ENCODE data around the gene PJA2. TPM values are rescaled to one million over a fixed set of nuclear protein-coding genes. Genes with fewer than 3 reads are reported as not detected.

The PJA2 gene
- total and polyA plus RNA-seq, 9 of the 15 experiments (the other 6 are each of a cell fraction or from before 2014, with no cell fraction given): 25.1 to 82.1 (median 50.1) TPM

- TF ChIP-seq MYC (IDR thresholded peaks at IDR 0.05; ENCODE audit: low read depth, low read length): no peak
- 0 out of 2 replicates have a peak, but pooled peaks have one; percentile 39 for TF ChIP-seq MYC (CRISPR knock-in tag; IDR thresholded peaks at IDR 0.05; ENCODE audit: borderline replicate concordance, low read depth)
- TF ChIP-seq ZBTB34 (CRISPR knock-in tag; IDR thresholded peaks at IDR 0.05): no peak
- TF ChIP-seq RBBP5 (IDR thresholded peaks at IDR 0.05; ENCODE audit: borderline replicate concordance, insufficient read depth, low read length, poor library complexity, severe bottlenecking): peak; percentile 92
- peak in 1 of 2 experiments; percentile 17 for TF ChIP-seq E2F6 (IDR thresholded peaks at IDR 0.05; ENCODE audit: borderline replicate concordance in 1 of 2, extremely low read depth in 1 of 2, insufficient read depth in 1 of 2, insufficient read length in 1 of 2, low read depth in 1 of 2, low read length in 1 of 2, poor library complexity in 1 of 2, severe bottlenecking in 1 of 2)
- TF ChIP-seq ZC3H11A (IDR thresholded peaks at IDR 0.05; ENCODE audit: low read depth, low read length): no peak
- no peak for TF ChIP-seq ATF6 (CRISPR knock-in tag; IDR thresholded peaks at IDR 0.05)
- TF ChIP-seq SMARCC2 (IDR thresholded peaks at IDR 0.05; ENCODE audit: low read depth): 0 out of 2 replicates have a peak, but pooled peaks have one; percentile 36
- peak; percentile 91 for TF ChIP-seq ZBTB1 (CRISPR knock-in tag; IDR thresholded peaks at IDR 0.05; ENCODE audit: borderline replicate concordance, low read depth)
- no peak for TF ChIP-seq NELFE (IDR thresholded peaks at IDR 0.05; ENCODE audit: insufficient read depth, insufficient read length)
- no peak for TF ChIP-seq ZNF224 (CRISPR knock-in tag; IDR thresholded peaks at IDR 0.05)
- no peak for TF ChIP-seq TCFL5 (CRISPR knock-in tag; conservative IDR thresholded peaks at IDR 0.05)
- TF ChIP-seq ZNF449 (CRISPR knock-in tag; IDR thresholded peaks at IDR 0.05): no peak
- TF ChIP-seq LCOR (CRISPR knock-in tag; IDR thresholded peaks at IDR 0.05): no peak
- no peak for TF ChIP-seq NUFIP1 (IDR thresholded peaks at IDR 0.05; ENCODE audit: partially characterized antibody)
- 0 out of 2 replicates have a peak, but pooled peaks have one; percentile 30 for TF ChIP-seq MTA3 (IDR thresholded peaks at IDR 0.05; ENCODE audit: borderline replicate concordance)
- no peak for TF ChIP-seq ZKSCAN3 (CRISPR knock-in tag; IDR thresholded peaks at IDR 0.05)
- 0 out of 2 replicates have a peak, but pooled peaks have one; percentile 54 for TF ChIP-seq SMARCA4 (IDR thresholded peaks at IDR 0.05)
- TF ChIP-seq GATAD2A (IDR thresholded peaks at IDR 0.05): no peak
- TF ChIP-seq CREB3 (tag; conservative IDR thresholded peaks at IDR 0.05; ENCODE audit: low read depth): no peak
Measured at GRCh38 chr5:109408991-109409843, 557 bp downstream of the PJA2 start (continued).
